K562 (cell line): ENCODE results near the gene ERICH2. TPM values are rescaled to one million over a fixed set of nuclear protein-coding genes. Genes with fewer than 3 reads are reported as not detected.

Experiments used
- ARHGAP35 ChIP-seq: fragments of 450-650 bp; IDR thresholded peaks from 2 replicates; pipeline ENCODE4 v1.6.1; 2018; ENCODE audit not compliant: partially characterized antibody
- ARNT ChIP-seq, 2 experiments: fragments of 450-650 bp; IDR thresholded peaks; 2 replicates each; pipeline ENCODE4 v1.6.1; 2016; ENCODE audit warnings: mild to moderate bottlenecking in 1 of 2
- ATF4 ChIP-seq: fragments of 450-650 bp; formaldehyde crosslinking; IDR thresholded peaks from 2 replicates; pipeline ENCODE4 v1.4.0; 2022; ENCODE audit warnings: mild to moderate bottlenecking, moderate library complexity
- EP400 ChIP-seq: fragments of 450-650 bp; IDR thresholded peaks from 2 replicates; pipeline ENCODE4 v1.6.1; 2017; ENCODE audit warnings: antibody characterized with exemption, mild to moderate bottlenecking, moderate library complexity
- HDAC1 ChIP-seq, 2 experiments: fragments of 450-650 bp; IDR thresholded peaks; 2 replicates each; pipeline ENCODE4 v1.6.1; 2016 to 2017; ENCODE audit warnings: inconsistent platforms in 1 of 2, mild to moderate bottlenecking in 1 of 2, moderate library complexity in 1 of 2
- HNRNPL ChIP-seq: fragments of 200-400 bp; formaldehyde crosslinking; IDR thresholded peaks from 2 replicates; pipeline ENCODE4 v1.6.1; 2017; ENCODE audit warnings: low read depth, mild to moderate bottlenecking, low read length
- HNRNPLL ChIP-seq: fragments of 200-400 bp; formaldehyde crosslinking; IDR thresholded peaks from 2 replicates; pipeline ENCODE4 v1.6.1; 2017; ENCODE audit warnings: low read length, low read depth, mild to moderate bottlenecking; ENCODE audit not compliant: poor library complexity, severe bottlenecking
- KAT2B ChIP-seq: IDR thresholded peaks from one replicate; pipeline ENCODE4 v1.6.1; 2012; ENCODE audit warnings: low read depth, mild to moderate bottlenecking, control low read depth, inconsistent platforms, low read length, moderate library complexity
- KLF10 ChIP-seq: fragments of 250-450 bp; sonication (Bioruptor Pico); IDR thresholded peaks from 2 replicates; pipeline ENCODE4 v1.6.1; 2021; ENCODE audit warnings: matching md5 sums
- L3MBTL2 ChIP-seq: fragments of 450-650 bp; IDR thresholded peaks from 2 replicates; pipeline ENCODE4 v1.6.1; 2016; ENCODE audit warnings: mild to moderate bottlenecking, moderate library complexity
- MCM2 ChIP-seq: fragments of 450-650 bp; IDR thresholded peaks from 2 replicates; pipeline ENCODE4 v1.6.1; 2017; ENCODE audit warnings: low read depth, mild to moderate bottlenecking
- MEF2D ChIP-seq: conservative IDR thresholded peaks from 2 replicates; pipeline ENCODE4 v1.6.1; 2016; ENCODE audit warnings: low read depth, missing genetic modification characterization, missing compliant biosample characterization
- MTA1 ChIP-seq: fragments of 450-650 bp; IDR thresholded peaks from 2 replicates; pipeline ENCODE4 v1.6.1; 2017; ENCODE audit warnings: borderline replicate concordance
- MTA2 ChIP-seq: fragments of 450-650 bp; IDR thresholded peaks from 2 replicates; pipeline ENCODE4 v1.6.1; 2016; ENCODE audit warnings: low read depth
- MTA3 ChIP-seq: fragments of 450-650 bp; formaldehyde crosslinking; IDR thresholded peaks from 2 replicates; pipeline ENCODE4 v1.6.1; 2017; ENCODE audit warnings: mild to moderate bottlenecking, borderline replicate concordance
- NFE2L1 ChIP-seq: fragments of 450-650 bp; IDR thresholded peaks from 2 replicates; pipeline ENCODE4 v1.6.1; 2016; ENCODE audit warnings: missing genetic modification characterization, low read depth, mild to moderate bottlenecking, missing compliant biosample characterization, moderate library complexity, borderline replicate concordance
- TAF15 ChIP-seq: fragments of 200-400 bp; formaldehyde crosslinking; IDR thresholded peaks from 2 replicates; pipeline ENCODE4 v1.6.1; 2017; ENCODE audit warnings: mild to moderate bottlenecking, low read depth, low read length, moderate library complexity
- THRAP3 ChIP-seq: fragments of 450-650 bp; IDR thresholded peaks from 2 replicates; pipeline ENCODE4 v1.6.1; 2016; ENCODE audit warnings: mild to moderate bottlenecking, inconsistent platforms, borderline replicate concordance
- U2AF1 ChIP-seq: fragments of 200-400 bp; formaldehyde crosslinking; optimal IDR thresholded peaks from 2 replicates; pipeline ENCODE3; 2017; ENCODE audit warnings: mild to moderate bottlenecking, low read depth, low read length, moderate library complexity
- WHSC1 ChIP-seq: IDR thresholded peaks from one replicate; pipeline ENCODE4 v1.6.1; 2012; ENCODE audit warnings: low read length, control low read depth, inconsistent platforms
- ZBTB8A ChIP-seq: fragments of 450-650 bp; IDR thresholded peaks from 2 replicates; pipeline ENCODE4 v1.6.1; 2018; ENCODE audit warnings: mild to moderate bottlenecking, moderate library complexity; ENCODE audit not compliant: partially characterized antibody
- ZFPM2 ChIP-seq: fragments of 250-450 bp; sonication (Bioruptor Pico); IDR thresholded peaks from 2 replicates; pipeline ENCODE4 v1.5.1; 2022; ENCODE audit warnings: mild to moderate bottlenecking
- ZFX ChIP-seq: sonication (generic); formaldehyde crosslinking; IDR thresholded peaks from 2 replicates; pipeline ENCODE4 v1.8.0; 2022; ENCODE audit warnings: mild to moderate bottlenecking, missing genetic modification reagents, moderate library complexity
- ZNF197 ChIP-seq: fragments of 200-800 bp; sonication (Bioruptor generic); IDR thresholded peaks from 2 replicates; pipeline ENCODE4 v1.6.1; 2016; ENCODE audit warnings: low read depth, missing genetic modification characterization, missing compliant biosample characterization
- ZNF239 ChIP-seq: fragments of 250-450 bp; sonication (Bioruptor Pico); IDR thresholded peaks from 2 replicates; pipeline ENCODE4 v1.4.0; 2020; ENCODE audit warnings: mild to moderate bottlenecking
- ZNF253 ChIP-seq: fragments of 250-450 bp; sonication (Bioruptor Pico); conservative IDR thresholded peaks from 2 replicates; pipeline ENCODE4 v1.6.1; 2021; ENCODE audit warnings: mild to moderate bottlenecking
- ZNF584 ChIP-seq: fragments of 200-800 bp; sonication (Bioruptor generic); IDR thresholded peaks from 2 replicates; pipeline ENCODE4 v1.6.1; 2016; ENCODE audit warnings: low read depth, mild to moderate bottlenecking, missing genetic modification characterization, missing compliant biosample characterization
- polyA plus RNA-seq, 8 experiments: library from polyadenylated mRNA; depleted of rRNA in 4 of 8; stranded (reverse) in 5 of 8; unstranded in 3 of 8; fragments of >200 nt; fragmentation: Nextera tagmentation in 2 of 8; fragmentation: Illumina TruSeq in 1 of 8; extraction: Ambion mirVana in 2 of 8; extraction: Trizol in 1 of 8; gene quantifications; 2 replicates each; pipeline versions ENCODE4 v1.2.1 to v1.2.3, GENCODE V29; 2011 to 2014; ENCODE audit warnings: inconsistent platforms in 1 of 8, missing spikeins in 1 of 8
- total RNA-seq, 7 experiments: library from RNA; depleted of rRNA in 6 of 7; stranded (reverse); fragments of >200 nt in 6 of 7; fragmentation: Illumina TruSeq in 2 of 7; extraction: Trizol in 2 of 7; gene quantifications; 2 replicates each; pipeline versions ENCODE4 v1.2.1 to v1.2.3, GENCODE V29; 2011 to 2021; ENCODE audit warnings: low replicate concordance in 1 of 7
- TF ChIP-seq, protein P1 (sequence below): fragments of 250-450 bp; sonication (Bioruptor Pico); IDR thresholded peaks from 2 replicates; pipeline ENCODE4 v1.9.0; 2021; ENCODE audit warnings: mild to moderate bottlenecking

Gene ERICH2
- total and polyA plus RNA-seq, 9 of the 15 experiments (the other 6 are each of a cell fraction or from before 2014, with no cell fraction given) = 0.85 to 2.4 (median 1.6) TPM

GRCh38 chr2:170816504-170817092 is 46.4 kb downstream of the ERICH2 start, which contains the start of gene GAD1 (continued):
- TF ChIP-seq ATF4 (CRISPR knock-in tag) (no peak), ZFPM2 (CRISPR knock-in tag) (no peak), MTA1 (no peak), ZNF197 (CRISPR knock-in tag) (no peak), KAT2B (no peak), ZNF253 (CRISPR knock-in tag) (no peak), EP400 (peak; percentile 26; the same call in 1 of the 2 replicates), L3MBTL2 (peak; percentile 81), NFE2L1 (tag) (no peak), ZBTB8A (no peak), THRAP3 (no peak), ARHGAP35 (no peak), HNRNPL (no peak), TAF15 (no peak), MEF2D (tag) (no peak), KLF10 (no peak), MTA3 (peak; percentile 66; the same call in 1 of the 2 replicates), ZNF239 (CRISPR knock-in tag) (no peak), ZFX (CRISPR knock-in tag) (peak; percentile 20; the same call in 1 of the 2 replicates), MCM2 (no peak), HNRNPLL (peak; percentile 15), WHSC1 (no peak), ARNT (IDR thresholded peaks at IDR 0.05) (no peak), HDAC1 (IDR thresholded peaks at IDR 0.05) (peak in 1 of 2 experiments; percentile 15; a peak in 1 of 4 replicates), MTA2 (no peak), U2AF1 (no peak), ZNF584 (no peak)
- TF ChIP-seq, protein P1, sequence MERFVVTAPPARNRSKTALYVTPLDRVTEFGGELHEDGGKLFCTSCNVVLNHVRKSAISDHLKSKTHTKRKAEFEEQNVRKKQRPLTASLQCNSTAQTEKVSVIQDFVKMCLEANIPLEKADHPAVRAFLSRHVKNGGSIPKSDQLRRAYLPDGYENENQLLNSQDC (CRISPR knock-in tag) = no peak
